B cell (primary cell): Measurements from ENCODE around the gene SMARCD1. TPM values are rescaled to one million over a fixed set of nuclear protein-coding genes. Genes with fewer than 3 reads are reported as not detected.
A peak's percentile ranks its signal among the peaks of the same experiment; 100 is the strongest.

Source experiments
- ATAC-seq: fragments of 200-7000 bp; cut with Tn5 transposase; one replicate; pipeline ENCODE4 v1.10.0; 2021; ENCODE audit warnings: low read depth, mild to moderate bottlenecking, moderate number of reproducible peaks, moderate library complexity
- CTCF ChIA-PET: fragments of 350-600 bp; sonication (Branson Sonifier 250); formaldehyde crosslinking; loops from one replicate; lab custom pipeline; 2021; ENCODE audit warnings: antibody characterized with exemption, inconsistent platforms; lab: Charles Lee
- POLR2A ChIA-PET: fragments of 350-600 bp; sonication (Branson Sonifier 250); formaldehyde crosslinking; loops from one replicate; lab custom pipeline; 2021; ENCODE audit warnings: antibody characterized with exemption; lab: Charles Lee
- DNase-seq: peaks from one replicate; pipeline ENCODE4 v3.0.0; 2013
- H2AFZ ChIP-seq: 2 replicates; pipeline ENCODE4 v1.6.1; 2012; ENCODE audit warnings: mild to moderate bottlenecking, low read depth, low read length; ENCODE audit not compliant: insufficient read depth, poor library complexity, severe bottlenecking
- H3K27ac ChIP-seq, 2 donors: 1 replicate in 1 of 2; 2 replicates in 1 of 2; pipeline ENCODE4 v1.5.1; 2012 to 2013; ENCODE audit warnings: low read length in 2 of 2, mild to moderate bottlenecking in 2 of 2, moderate library complexity in 1 of 2
- H3K27me3 ChIP-seq, 4 experiments: fragments of 200-600 bp in 1 of 4; sonication (generic) in 1 of 4; replicated peaks in 1 of 4; 1 replicate in 2 of 4; 2 replicates in 2 of 4; pipeline versions ENCODE4 v1.6.1 to v1.7.0; 2013 to 2016; ENCODE audit warnings: low read length in 3 of 4, mild to moderate bottlenecking in 2 of 4, mixed read lengths in 1 of 4, moderate library complexity in 1 of 4; ENCODE audit not compliant: insufficient read depth in 4 of 4, control insufficient read depth in 3 of 4; ENCODE audit errors: control extremely low read depth in 1 of 4
- H3K36me3 ChIP-seq, 2 experiments: replicated peaks in 1 of 2; 1 replicate in 1 of 2; 2 replicates in 1 of 2; pipeline versions ENCODE4 v1.6.1 to v1.7.1; 2013; ENCODE audit warnings: low read length in 1 of 2; ENCODE audit not compliant: insufficient read depth in 2 of 2, control insufficient read depth in 1 of 2; ENCODE audit errors: control extremely low read depth in 1 of 2, extremely low read depth in 1 of 2
- H3K4me1 ChIP-seq, 2 donors: fragments of 200-600 bp in 1 of 2; sonication (generic) in 1 of 2; 1 replicate in 1 of 2; 2 replicates in 1 of 2; pipeline versions ENCODE4 v1.5.1 to v1.6.1; 2013 to 2017; ENCODE audit warnings: low read length in 2 of 2; ENCODE audit not compliant: control insufficient read depth in 2 of 2, insufficient read depth in 2 of 2
- H3K4me2 ChIP-seq: replicated peaks from 2 replicates; pipeline ENCODE3; 2012; ENCODE audit warnings: mild to moderate bottlenecking, low read depth, low read length; ENCODE audit not compliant: poor library complexity, severe bottlenecking
- H3K4me3 ChIP-seq, 5 experiments: fragments of 200-600 bp in 1 of 5; sonication (generic) in 1 of 5; 1 replicate in 3 of 5; 2 replicates in 2 of 5; pipeline versions ENCODE4 v1.5.1 to v1.7.0; 2011 to 2016; ENCODE audit warnings: low read length in 4 of 5, mild to moderate bottlenecking in 4 of 5, low read depth in 2 of 5, control low read depth in 1 of 5, moderate library complexity in 1 of 5; ENCODE audit not compliant: insufficient read depth in 1 of 5; ENCODE audit errors: control extremely low read depth in 1 of 5, extremely low read depth in 1 of 5
- H3K79me2 ChIP-seq: fragments of 200-600 bp; sonication (generic); one replicate; pipeline ENCODE4 v1.6.0; 2016; ENCODE audit warnings: low read length; ENCODE audit not compliant: control insufficient read depth, insufficient read depth
- H3K9ac ChIP-seq: fragments of 200-600 bp; sonication (generic); 2 replicates; pipeline ENCODE4 v1.6.1; 2017; ENCODE audit warnings: mild to moderate bottlenecking, low read length, moderate library complexity
- H3K9me3 ChIP-seq, 3 donors: one replicate each; pipeline versions ENCODE4 v1.6.1 to v1.7.1; 2013; ENCODE audit warnings: low read length in 2 of 3; ENCODE audit not compliant: control insufficient read depth in 2 of 3, insufficient read depth in 1 of 3; ENCODE audit errors: control extremely low read depth in 1 of 3
- H4K20me1 ChIP-seq: 2 replicates; pipeline ENCODE4 v1.6.0; 2012; ENCODE audit warnings: mild to moderate bottlenecking, low read length; ENCODE audit not compliant: insufficient read depth, control insufficient read depth, poor library complexity, severe bottlenecking
- H3K27ac Mint-ChIP-seq: one replicate; pipeline ENCODE4 v1.8.0; 2021; ENCODE audit warnings: mixed read lengths
- H3K27me3 Mint-ChIP-seq: one replicate; pipeline ENCODE4 v1.8.0; 2021; ENCODE audit warnings: mixed read lengths
- H3K4me1 Mint-ChIP-seq: one replicate; pipeline ENCODE4 v1.8.0; 2021; ENCODE audit warnings: mixed read lengths
- H3K4me3 Mint-ChIP-seq: one replicate; pipeline ENCODE4 v1.8.0; 2021; ENCODE audit warnings: mixed read lengths
- H3K9me3 Mint-ChIP-seq: one replicate; pipeline ENCODE4 v1.8.0; 2022; ENCODE audit warnings: mixed read lengths; ENCODE audit not compliant: insufficient read depth
- EZH2 ChIP-seq: IDR thresholded peaks from 2 replicates; pipeline ENCODE4 v1.6.1; 2012; ENCODE audit warnings: borderline replicate concordance, low read depth, mild to moderate bottlenecking, moderate library complexity, low read length; ENCODE audit not compliant: insufficient read depth, poor library complexity, severe bottlenecking
- WGBS: methylation state at CpG from one replicate; pipeline ENCODE4 v1.1.5; 2013; ENCODE audit warnings: missing lambda C conversion rate; ENCODE audit not compliant: insufficient coverage; 5-methylcytosine and 5-hydroxymethylcytosine counted together
- intact Hi-C: fragments of 100-400 bp; cut with micrococcal nuclease; formaldehyde crosslinking; loops from one replicate; pipeline ENCODE4 v1.10.0; 2022
- polyA plus RNA-seq: library from polyadenylated mRNA; depleted of rRNA; stranded (reverse); fragments of >200 nt; gene quantifications from 2 replicates; pipeline ENCODE4 v1.2.3, GENCODE V29; 2012
- total RNA-seq, 2 donors: library from RNA; stranded (reverse); fragments of 120-200 nt in 1 of 2; gene quantifications; 1 replicate in 1 of 2; 2 replicates in 1 of 2; pipeline versions ENCODE4 v1.2.3 to v1.2.4, GENCODE V29; 2013 to 2022
- TF ChIP-seq, protein P1 (sequence below): fragments of 200-600 bp; IDR thresholded peaks from one replicate; pipeline ENCODE4 v1.8.0; 2022; ENCODE audit warnings: antibody characterized with exemption, mild to moderate bottlenecking

The SMARCD1 gene
- total and polyA plus RNA-seq, 2 donors (not counting 1 experiment from before 2014, with no cell fraction given), result 67.8 to 101 TPM

GRCh38 chr12:50087151-50087550 lies 2.0 kb downstream of the SMARCD1 start:
- H3K9me3 Mint-ChIP-seq, result no peaks in the 10 kb centered on the region
- peaks cover 18 to 50% of the 10 kb centered on the region in 2 experiments for H3K36me3 ChIP-seq
- ChIA-PET POLR2A (interaction anchor here (3.5 kb wide), 1 partner anchor 24 kb away, joined by 69 read pairs; the partner anchor contains the start of gene COX14), CTCF (interaction anchor here (0.8 to 17.2 kb wide), 10 partner anchors 9 to 89 kb away, joined by 3 to 343 read pairs (median 14); partner anchors contain the start of genes CERS5, COX14 and GPD1)
- H3K4me1 Mint-ChIP-seq, result peaks cover 41% of the 10 kb centered on the region
- H3K9me3 ChIP-seq, result no peaks in the 10 kb centered on the region
- 90% methylated on average over 2 of the region's 9 CpGs for WGBS
- no peak overlapping the region for H3K4me3 Mint-ChIP-seq
- no peak overlapping the region for H3K27ac ChIP-seq
- intact Hi-C loops, result no loop called here
- no peak overlapping the region for H3K9ac ChIP-seq
- H3K79me2 ChIP-seq, result peaks cover 18% of the 10 kb centered on the region
- H3K4me3 ChIP-seq, result no peak overlapping the region
- no peaks in the 10 kb centered on the region for H3K27me3 Mint-ChIP-seq
- no peaks in the 10 kb centered on the region for H3K27me3 ChIP-seq
- H2AFZ ChIP-seq, result no peak overlapping the region
- H3K4me2 ChIP-seq, result no peak overlapping the region
- H3K27ac Mint-ChIP-seq, result peak overlapping the region; percentile 34
- H4K20me1 ChIP-seq, result peaks cover 9% of the 10 kb centered on the region
- DNase-seq (no peak), ATAC-seq (no peak)
- no peak for TF ChIP-seq EZH2
- TF ChIP-seq, protein P1, sequence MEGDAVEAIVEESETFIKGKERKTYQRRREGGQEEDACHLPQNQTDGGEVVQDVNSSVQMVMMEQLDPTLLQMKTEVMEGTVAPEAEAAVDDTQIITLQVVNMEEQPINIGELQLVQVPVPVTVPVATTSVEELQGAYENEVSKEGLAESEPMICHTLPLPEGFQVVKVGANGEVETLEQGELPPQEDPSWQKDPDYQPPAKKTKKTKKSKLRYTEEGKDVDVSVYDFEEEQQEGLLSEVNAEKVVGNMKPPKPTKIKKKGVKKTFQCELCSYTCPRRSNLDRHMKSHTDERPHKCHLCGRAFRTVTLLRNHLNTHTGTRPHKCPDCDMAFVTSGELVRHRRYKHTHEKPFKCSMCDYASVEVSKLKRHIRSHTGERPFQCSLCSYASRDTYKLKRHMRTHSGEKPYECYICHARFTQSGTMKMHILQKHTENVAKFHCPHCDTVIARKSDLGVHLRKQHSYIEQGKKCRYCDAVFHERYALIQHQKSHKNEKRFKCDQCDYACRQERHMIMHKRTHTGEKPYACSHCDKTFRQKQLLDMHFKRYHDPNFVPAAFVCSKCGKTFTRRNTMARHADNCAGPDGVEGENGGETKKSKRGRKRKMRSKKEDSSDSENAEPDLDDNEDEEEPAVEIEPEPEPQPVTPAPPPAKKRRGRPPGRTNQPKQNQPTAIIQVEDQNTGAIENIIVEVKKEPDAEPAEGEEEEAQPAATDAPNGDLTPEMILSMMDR, result no peak
- H3K4me1 ChIP-seq, result peaks cover 13 to 20% of the 10 kb centered on the region in 2 donors

DNA sequence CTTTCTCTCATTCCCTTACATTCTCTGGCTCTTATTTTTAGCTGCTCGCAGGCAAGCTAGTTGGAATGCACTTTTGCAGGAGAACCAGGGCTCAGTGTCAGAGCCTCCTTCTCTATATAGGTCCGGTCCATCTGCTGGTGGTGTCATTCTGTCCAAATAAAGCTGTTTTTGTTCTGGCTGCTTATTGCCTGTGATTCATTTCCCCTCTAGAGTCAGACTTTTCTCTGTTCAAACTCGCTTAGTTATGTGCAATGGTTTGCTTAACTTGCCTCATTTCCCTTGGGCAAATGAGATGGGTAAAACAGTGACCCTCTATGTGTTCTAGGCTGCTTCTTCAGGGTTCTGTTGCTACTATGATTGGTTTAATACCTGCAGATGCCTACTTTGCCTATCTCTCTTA lies 2.9 kb downstream of the SMARCD1 start:
- Histone ChIP-seq H3K4me1 (peaks cover 13 to 20% of the 10 kb centered on the region in 2 donors), H3K9ac (no peak overlapping the region), H3K4me3 (no peak overlapping the region), H3K36me3 (peaks cover 18 to 57% of the 10 kb centered on the region in 2 experiments), H4K20me1 (peaks cover 9% of the 10 kb centered on the region), H3K79me2 (peaks cover 14% of the 10 kb centered on the region), H3K27me3 (no peaks in the 10 kb centered on the region), H3K9me3 (no peaks in the 10 kb centered on the region), H2AFZ (no peak overlapping the region), H3K27ac (peak overlapping the region in 1 of 2 donors; percentile 2), H3K4me2 (no peak overlapping the region)
- Mint-ChIP-seq H3K4me3 (no peak overlapping the region), H3K27ac (peak overlapping the region; percentile 51), H3K4me1 (peaks cover 41% of the 10 kb centered on the region), H3K9me3 (no peaks in the 10 kb centered on the region), H3K27me3 (no peaks in the 10 kb centered on the region)
- TF ChIP-seq, protein P1, result no peak
- no peak for TF ChIP-seq EZH2
- ChIA-PET POLR2A (no interaction called here), CTCF (interaction anchor here (0.6 to 17.2 kb wide), 17 partner anchors 8 to 91 kb away, joined by 3 to 343 read pairs (median 4); partner anchors contain the start of genes CERS5, COX14 and GPD1)
- ATAC-seq, result no peak
- WGBS, result 85% methylated on average over 2 of the region's 3 CpGs
- DNase-seq, result no peak
- intact Hi-C loops, result loop anchor here (1.0 to 2.0 kb wide), 2 partner anchors 45 to 87 kb away; no protein-coding TSS in a partner anchor
